ENCODE measurements around the gene SLC25A1.

DNA sequence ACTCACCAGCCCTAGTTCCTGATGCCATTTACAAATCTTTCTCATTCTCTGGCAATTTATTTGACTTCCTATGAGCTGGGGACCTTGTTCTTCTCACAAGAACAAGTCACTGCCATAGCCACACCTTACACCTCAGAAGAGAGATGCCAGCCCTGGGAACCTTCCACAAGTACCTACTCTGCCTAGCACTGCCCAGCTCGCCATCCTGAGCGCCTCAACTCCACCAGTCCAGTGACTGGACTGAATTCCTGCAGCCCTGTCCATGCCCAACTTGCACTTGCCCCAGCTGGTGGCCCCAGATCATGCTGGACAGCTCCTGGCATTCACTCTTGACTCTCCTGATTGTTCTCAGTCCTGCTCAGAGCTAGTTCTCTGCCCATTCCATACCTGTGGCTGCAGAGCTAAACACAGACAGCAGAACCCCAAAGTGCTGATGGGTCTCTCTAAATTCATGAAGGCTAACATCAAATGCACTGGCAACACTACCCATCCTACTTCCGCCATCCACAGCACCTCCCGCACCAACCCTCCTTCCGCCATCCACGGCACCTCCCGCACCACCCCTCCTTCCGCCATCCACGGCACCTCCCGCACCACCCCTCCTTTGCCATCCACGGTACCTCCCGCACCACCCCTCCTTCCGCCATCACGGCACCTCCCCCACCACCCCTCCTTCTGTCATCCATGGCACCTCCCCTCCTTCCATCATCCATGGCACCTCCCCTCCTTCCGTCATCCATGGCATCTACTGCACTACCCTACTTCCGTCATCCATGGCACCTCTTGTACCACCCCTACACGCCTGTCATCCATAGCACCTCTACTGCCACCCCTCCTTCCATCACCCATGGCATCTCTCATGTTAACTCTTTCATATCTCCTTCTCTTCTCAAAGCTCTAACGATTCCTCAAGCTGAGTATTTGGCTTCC, 23.6 kb upstream of the SLC25A1 start:
- TF ChIP-seq, protein P1, sequence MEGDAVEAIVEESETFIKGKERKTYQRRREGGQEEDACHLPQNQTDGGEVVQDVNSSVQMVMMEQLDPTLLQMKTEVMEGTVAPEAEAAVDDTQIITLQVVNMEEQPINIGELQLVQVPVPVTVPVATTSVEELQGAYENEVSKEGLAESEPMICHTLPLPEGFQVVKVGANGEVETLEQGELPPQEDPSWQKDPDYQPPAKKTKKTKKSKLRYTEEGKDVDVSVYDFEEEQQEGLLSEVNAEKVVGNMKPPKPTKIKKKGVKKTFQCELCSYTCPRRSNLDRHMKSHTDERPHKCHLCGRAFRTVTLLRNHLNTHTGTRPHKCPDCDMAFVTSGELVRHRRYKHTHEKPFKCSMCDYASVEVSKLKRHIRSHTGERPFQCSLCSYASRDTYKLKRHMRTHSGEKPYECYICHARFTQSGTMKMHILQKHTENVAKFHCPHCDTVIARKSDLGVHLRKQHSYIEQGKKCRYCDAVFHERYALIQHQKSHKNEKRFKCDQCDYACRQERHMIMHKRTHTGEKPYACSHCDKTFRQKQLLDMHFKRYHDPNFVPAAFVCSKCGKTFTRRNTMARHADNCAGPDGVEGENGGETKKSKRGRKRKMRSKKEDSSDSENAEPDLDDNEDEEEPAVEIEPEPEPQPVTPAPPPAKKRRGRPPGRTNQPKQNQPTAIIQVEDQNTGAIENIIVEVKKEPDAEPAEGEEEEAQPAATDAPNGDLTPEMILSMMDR (conservative IDR thresholded peaks at IDR 0.05; ENCODE audit: low read length): no peak
- no peak for TF ChIP-seq EZH2phosphoT487 (IDR thresholded peaks at IDR 0.05; ENCODE audit: borderline replicate concordance)

All from Loucy (cell line).